Natural killer cell treated with Interleukin-12 subunit alpha and Interleukin-12 subunit beta and Interleukin-15 and Interleukin-18, amount 100 ng/mL, for 72 hours (primary cell): ENCODE measurements around the gene SLC38A3. TPM values are rescaled to one million over a fixed set of nuclear protein-coding genes. Genes with fewer than 3 reads are reported as not detected.
"Not testable (repeated sequence)": the region's sequence is repeated elsewhere in the genome, so short reads cannot be mapped to it uniquely, and the experiment has no call there.

Experiments used
- ATAC-seq, 2 donors: fragments of 150-1000 bp; cut with Tn5 transposase in 1 of 2; sonication (Bioruptor Pico), chemical (Tn5 transposase) in 1 of 2; 2 replicates each; pipeline ENCODE4 v1.10.0; 2021
- DNase-seq: peaks from one replicate; pipeline ENCODE4 v3.0.0; 2022; ENCODE audit warnings: low spot score
- H3K27ac Mint-ChIP-seq, 2 donors: 1 replicate in 1 of 2; 2 replicates in 1 of 2; pipeline ENCODE4 v1.8.0; 2022; ENCODE audit warnings: mixed read lengths in 2 of 2, mild to moderate bottlenecking in 1 of 2, moderate library complexity in 1 of 2
- H3K27me3 Mint-ChIP-seq, 2 donors: 1 replicate in 1 of 2; 2 replicates in 1 of 2; pipeline ENCODE4 v1.8.0; 2022; ENCODE audit warnings: mixed read lengths in 2 of 2
- H3K36me3 Mint-ChIP-seq: one replicate; pipeline ENCODE4 v1.8.0; 2022; ENCODE audit warnings: mixed read lengths
- H3K4me1 Mint-ChIP-seq, 2 donors: 1 replicate in 1 of 2; 2 replicates in 1 of 2; pipeline ENCODE4 v1.8.0; 2022; ENCODE audit warnings: low read depth in 2 of 2, mixed read lengths in 2 of 2, mild to moderate bottlenecking in 1 of 2
- H3K4me3 Mint-ChIP-seq: one replicate; pipeline ENCODE4 v1.8.0; 2022; ENCODE audit warnings: mixed read lengths
- H3K9me3 Mint-ChIP-seq: 2 replicates; pipeline ENCODE4 v1.8.0; 2022; ENCODE audit warnings: mixed read lengths
- total RNA-seq, 2 donors: library from RNA; stranded (reverse); gene quantifications; one replicate each; pipeline ENCODE4 v1.2.3, GENCODE V29; 2022

SLC38A3 gene
- total RNA-seq, 2 donors from 2014 or later: not detected

DNA sequence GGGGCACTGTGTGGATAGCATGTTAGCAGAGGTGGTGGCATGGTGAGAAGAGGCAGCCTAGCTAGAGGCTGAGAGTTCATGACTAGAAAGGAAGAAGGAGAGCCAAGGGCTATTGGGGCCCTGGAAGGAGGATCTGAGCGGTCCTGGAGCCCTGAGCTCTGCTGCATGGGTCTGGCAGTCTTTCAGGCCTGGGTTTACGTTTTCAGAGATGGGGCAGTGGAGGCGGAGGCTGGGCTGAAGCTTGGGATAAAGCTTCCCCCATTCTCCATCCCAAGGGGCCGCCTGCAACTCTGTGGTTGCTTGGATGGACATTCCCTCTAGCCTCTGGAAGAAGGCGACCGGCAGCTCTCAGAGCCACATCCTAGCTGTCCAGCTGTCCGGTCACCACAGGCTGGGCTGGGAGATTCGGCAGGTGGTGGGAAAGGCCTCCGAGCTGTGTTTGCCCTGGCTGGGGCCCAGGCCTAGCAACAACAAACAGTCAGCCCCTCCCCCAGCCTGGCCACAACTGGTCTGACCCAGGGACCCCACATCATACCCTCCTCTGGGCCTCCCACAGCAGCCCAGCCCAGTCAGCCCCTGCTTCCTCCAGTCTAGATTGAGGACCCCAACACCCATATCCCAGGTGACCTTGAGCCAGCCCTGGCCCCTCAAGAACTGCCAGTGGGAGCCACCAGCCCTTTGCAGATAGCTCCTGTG, 1.8 kb upstream of the SLC38A3 start:
- DNase-seq: no peak
- no peaks in the 10 kb centered on the region for H3K4me1 Mint-ChIP-seq
- ATAC-seq: no peak
- H3K4me3 Mint-ChIP-seq: no peak overlapping the region
- no peak overlapping the region for H3K27ac Mint-ChIP-seq
- H3K36me3 Mint-ChIP-seq: no peaks in the 10 kb centered on the region
- H3K9me3 Mint-ChIP-seq: no peaks in the 10 kb centered on the region
- H3K27me3 Mint-ChIP-seq: peaks cover 19 to 26% of the 10 kb centered on the region in 2 donors

GRCh38 chr3:50203809-50204803, 965 bp upstream of the SLC38A3 start:
- no peak overlapping the region for H3K4me3 Mint-ChIP-seq
- no peaks in the 10 kb centered on the region for H3K36me3 Mint-ChIP-seq
- no peak overlapping the region for H3K27ac Mint-ChIP-seq
- no peaks in the 10 kb centered on the region for H3K4me1 Mint-ChIP-seq
- H3K27me3 Mint-ChIP-seq: peaks cover 22 to 30% of the 10 kb centered on the region in 2 donors
- ATAC-seq: no peak
- no peaks in the 10 kb centered on the region for H3K9me3 Mint-ChIP-seq
- no peak for DNase-seq

- ATAC-seq (peak; percentile 7 to 24), DNase-seq (no peak)
- no peaks in the 10 kb centered on the region for H3K9me3 Mint-ChIP-seq
- H3K27me3 Mint-ChIP-seq: peaks cover 19 to 26% of the 10 kb centered on the region in 2 donors
- no peak overlapping the region for H3K4me3 Mint-ChIP-seq
- H3K4me1 Mint-ChIP-seq: no peaks in the 10 kb centered on the region
- H3K27ac Mint-ChIP-seq: no peak overlapping the region
- H3K36me3 Mint-ChIP-seq: no peaks in the 10 kb centered on the region
Measured at GRCh38 chr3:50205413-50206276, 574 bp downstream of the SLC38A3 start.

DNA sequence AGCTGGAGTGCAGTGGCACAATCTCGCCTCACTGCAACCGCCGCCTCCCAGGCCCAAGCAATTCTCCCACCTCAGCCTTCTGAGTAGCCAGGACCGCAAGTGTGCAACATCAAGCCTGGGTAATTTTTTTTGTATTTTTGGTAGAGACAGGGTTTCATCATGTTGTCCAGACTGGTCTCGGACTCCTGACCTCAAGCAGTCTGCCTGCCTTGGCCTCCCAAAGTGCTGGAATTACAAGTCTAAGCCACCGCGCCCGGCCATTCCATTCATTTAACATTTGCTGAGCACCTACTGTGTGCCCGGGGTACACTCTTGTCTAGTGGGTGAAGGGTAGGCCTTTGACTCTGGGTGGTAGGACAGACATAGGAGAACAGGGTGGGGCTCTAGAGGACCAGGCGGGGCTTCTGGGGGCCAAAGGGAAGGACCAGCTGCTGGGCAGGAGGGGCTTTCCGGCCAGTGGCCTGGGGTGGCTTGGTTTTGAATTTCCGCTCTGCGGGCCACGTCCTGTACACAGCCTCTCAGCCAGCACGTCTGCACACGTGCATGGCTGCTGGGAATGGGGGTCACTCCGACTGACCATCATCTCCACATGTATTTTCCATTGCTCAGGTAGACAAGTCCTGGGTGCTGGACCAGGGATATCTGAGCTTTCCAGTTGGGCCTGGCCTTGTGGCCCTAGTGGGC, 2.4 kb downstream of the SLC38A3 start:
- H3K4me1 Mint-ChIP-seq: peaks cover 0 to 6% of the 10 kb centered on the region in 2 donors
- DNase-seq (no peak), ATAC-seq (no peak)
- peaks cover 10 to 24% of the 10 kb centered on the region in 2 donors for H3K27me3 Mint-ChIP-seq
- H3K4me3 Mint-ChIP-seq: no peak overlapping the region
- H3K9me3 Mint-ChIP-seq: no peaks in the 10 kb centered on the region
- H3K36me3 Mint-ChIP-seq: no peaks in the 10 kb centered on the region
- no peak overlapping the region for H3K27ac Mint-ChIP-seq

DNA sequence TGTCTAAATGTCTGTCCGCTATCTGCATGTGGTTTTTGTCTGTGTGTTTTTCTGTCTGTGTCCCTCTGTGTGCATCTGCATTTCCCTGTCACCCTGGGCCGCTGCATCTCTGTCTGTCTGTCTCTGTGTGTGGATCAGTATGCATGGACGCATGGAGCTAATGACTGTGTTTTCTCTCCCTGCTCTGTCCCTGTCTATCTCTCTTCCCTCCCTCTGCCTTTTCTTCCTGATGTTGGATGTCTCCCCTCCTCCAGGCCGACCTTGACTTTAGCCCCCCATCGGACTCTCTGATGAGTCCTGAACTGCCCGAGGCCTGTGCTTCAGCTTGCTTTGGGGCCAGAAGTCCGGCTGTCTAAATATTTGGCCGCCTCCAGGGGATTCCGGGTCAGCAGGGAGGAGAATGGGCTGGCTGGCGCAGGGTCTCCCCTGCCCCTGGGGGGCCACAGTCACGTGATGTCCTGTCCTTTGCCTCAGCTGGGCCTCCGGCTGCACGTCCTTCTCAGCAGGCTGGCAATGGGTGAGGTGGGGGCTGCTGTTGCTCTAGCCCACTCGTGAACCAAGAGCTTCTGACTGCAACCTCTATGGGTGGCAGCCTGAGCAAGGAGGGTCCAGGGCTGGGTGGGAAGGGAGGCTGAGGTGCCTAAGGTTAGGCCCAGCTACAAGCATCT, 3.7 kb downstream of the SLC38A3 start:
- H3K9me3 Mint-ChIP-seq: no peaks in the 10 kb centered on the region
- H3K4me3 Mint-ChIP-seq: no peak overlapping the region
- DNase-seq (no peak), ATAC-seq (no peak)
- no peaks in the 10 kb centered on the region for H3K36me3 Mint-ChIP-seq
- H3K27ac Mint-ChIP-seq: no peak overlapping the region
- peaks cover 0 to 6% of the 10 kb centered on the region in 2 donors for H3K4me1 Mint-ChIP-seq
- peaks cover 4 to 16% of the 10 kb centered on the region in 2 donors for H3K27me3 Mint-ChIP-seq

GRCh38 chr3:50210176-50210509, 5.1 kb downstream of the SLC38A3 start:
- no peaks in the 10 kb centered on the region for H3K36me3 Mint-ChIP-seq

GRCh38 chr3:50210510-50211367, 5.7 kb downstream of the SLC38A3 start:
- Mint-ChIP-seq H3K4me3 (no peak overlapping the region), H3K27me3 (peaks cover 4 to 16% of the 10 kb centered on the region in 2 donors), H3K9me3 (no peaks in the 10 kb centered on the region), H3K4me1 (peaks cover 0 to 6% of the 10 kb centered on the region in 2 donors), H3K36me3 (no peaks in the 10 kb centered on the region), H3K27ac (no peak overlapping the region)
- DNase-seq: no peak
- ATAC-seq: no peak

More at GRCh38 chr3:50210176-50210509, 5.1 kb downstream of the SLC38A3 start:
- no peak overlapping the region for H3K27ac Mint-ChIP-seq
- H3K9me3 Mint-ChIP-seq: no peaks in the 10 kb centered on the region
- DNase-seq (no peak), ATAC-seq (no peak)
- H3K4me1 Mint-ChIP-seq: peaks cover 0 to 6% of the 10 kb centered on the region in 2 donors
- no peak overlapping the region for H3K4me3 Mint-ChIP-seq
- peaks cover 4 to 16% of the 10 kb centered on the region in 2 donors for H3K27me3 Mint-ChIP-seq

DNA sequence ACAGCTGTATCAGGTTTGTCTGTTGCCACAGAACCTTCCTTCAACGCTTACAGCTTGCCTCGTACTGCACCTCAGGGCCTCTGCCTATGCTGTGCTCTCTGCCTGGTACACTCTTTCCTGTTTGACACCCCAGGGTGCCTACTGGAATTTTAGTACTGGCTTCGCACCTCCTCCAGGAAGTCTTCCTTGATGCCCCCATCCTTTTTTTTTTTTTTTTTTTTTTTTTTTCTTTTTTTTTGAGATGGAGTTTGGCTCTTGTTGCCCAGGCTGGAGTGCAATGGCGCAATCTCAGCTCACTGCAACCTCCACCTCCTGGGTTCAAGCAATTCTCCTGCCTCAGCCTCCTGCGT, 6.3 kb downstream of the SLC38A3 start:
- H3K27me3 Mint-ChIP-seq: peaks cover 4 to 14% of the 10 kb centered on the region in 2 donors
- not testable (repeated sequence) for ATAC-seq, H3K4me3 Mint-ChIP-seq

GRCh38 chr3:50211930-50212329, 6.9 kb downstream of the SLC38A3 start:
- H3K27me3 Mint-ChIP-seq: peaks cover 4 to 8% of the 10 kb centered on the region in 2 donors
- H3K9me3 Mint-ChIP-seq: no peaks in the 10 kb centered on the region
- ATAC-seq (peak; percentile 54 to 81), DNase-seq (no peak)
- H3K4me1 Mint-ChIP-seq: peaks cover 0 to 6% of the 10 kb centered on the region in 2 donors
- no peak overlapping the region for H3K27ac Mint-ChIP-seq
- no peak overlapping the region for H3K4me3 Mint-ChIP-seq
- no peaks in the 10 kb centered on the region for H3K36me3 Mint-ChIP-seq

More for the DNA sequence above, 6.3 kb downstream of the SLC38A3 start:
- H3K9me3 Mint-ChIP-seq, H3K36me3 Mint-ChIP-seq, H3K4me1 Mint-ChIP-seq, DNase-seq, H3K27ac Mint-ChIP-seq: not testable (repeated sequence)

GRCh38 chr3:50212502-50212901, 7.4 kb downstream of the SLC38A3 start:
- H3K27me3 Mint-ChIP-seq: peaks cover 4 to 8% of the 10 kb centered on the region in 2 donors
- ATAC-seq (no peak), DNase-seq (no peak)
- no peaks in the 10 kb centered on the region for H3K9me3 Mint-ChIP-seq
- H3K27ac Mint-ChIP-seq: no peak overlapping the region
- H3K4me1 Mint-ChIP-seq: peaks cover 0 to 6% of the 10 kb centered on the region in 2 donors
- no peak overlapping the region for H3K4me3 Mint-ChIP-seq
- no peaks in the 10 kb centered on the region for H3K36me3 Mint-ChIP-seq

DNA sequence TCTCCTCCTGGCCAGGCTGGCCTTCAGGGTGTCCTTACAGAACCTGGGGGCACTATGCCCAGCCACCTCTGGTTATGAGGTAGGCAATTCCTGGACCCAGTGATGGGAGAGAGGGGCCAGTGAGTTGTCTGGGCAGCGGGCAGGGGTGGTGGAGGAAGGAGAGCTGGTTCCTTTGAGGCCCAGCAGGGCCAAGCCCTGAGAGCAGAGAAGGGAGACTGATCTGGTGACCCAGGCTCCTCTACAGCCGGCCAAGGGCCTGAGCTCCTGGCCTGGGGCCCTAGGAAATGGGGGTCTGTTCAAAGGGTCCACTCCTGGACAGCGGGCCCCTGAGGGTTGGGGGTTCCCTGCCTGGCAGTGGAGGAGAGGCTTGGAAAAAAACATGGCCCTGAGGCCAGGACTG, 7.9 kb downstream of the SLC38A3 start:
- H3K36me3 Mint-ChIP-seq: no peaks in the 10 kb centered on the region
- H3K27ac Mint-ChIP-seq: no peak overlapping the region
- H3K27me3 Mint-ChIP-seq: peaks cover 4 to 8% of the 10 kb centered on the region in 2 donors
- DNase-seq (no peak), ATAC-seq (no peak)
- peaks cover 0 to 6% of the 10 kb centered on the region in 2 donors for H3K4me1 Mint-ChIP-seq
- no peaks in the 10 kb centered on the region for H3K9me3 Mint-ChIP-seq
- no peak overlapping the region for H3K4me3 Mint-ChIP-seq

- Mint-ChIP-seq H3K4me3 (no peak overlapping the region), H3K27me3 (peaks cover 3 to 6% of the 10 kb centered on the region in 2 donors), H3K36me3 (no peaks in the 10 kb centered on the region), H3K4me1 (peaks cover 0 to 6% of the 10 kb centered on the region in 2 donors), H3K9me3 (no peaks in the 10 kb centered on the region), H3K27ac (no peak overlapping the region)
- ATAC-seq: no peak
- DNase-seq: no peak
Measured at GRCh38 chr3:50213373-50213772, 8.3 kb downstream of the SLC38A3 start.
